Caco-2 (cell line): Measurements from ENCODE around the gene CPSF3. TPM values are rescaled to one million over a fixed set of nuclear protein-coding genes. Genes with fewer than 3 reads are reported as not detected.

Source experiments
- BruUV-seq: library from RNA; stranded (reverse); fragments of 400-500 nt; replicated peaks from 2 replicates; lab custom pipeline; 2021; lab: Mats Ljungman, UMichigan
- CTCF ChIA-PET: fragments of 300-600 bp; sonication (Branson Sonifier 250); formaldehyde crosslinking; loops from one replicate; lab custom pipeline; 2022; ENCODE audit warnings: antibody characterized with exemption; lab: Charles Lee
- POLR2A ChIA-PET: fragments of 300-600 bp; sonication (Branson Sonifier 250); formaldehyde crosslinking; loops from one replicate; lab custom pipeline; 2022; ENCODE audit warnings: antibody characterized with exemption; lab: Charles Lee
- DNase-seq, 2 experiments: peaks; one replicate each; pipeline versions ENCODE4 v3.0.0 to v3.0.0-alpha.2; 2020 to 2022
- H3K27me3 ChIP-seq: replicated peaks from 2 replicates; pipeline ENCODE4 v1.6.0; 2011; ENCODE audit warnings: low read length; ENCODE audit not compliant: control insufficient read depth, insufficient read depth
- H3K36me3 ChIP-seq: 2 replicates; pipeline ENCODE4 v1.5.1; 2011; ENCODE audit warnings: low read length; ENCODE audit not compliant: control insufficient read depth, insufficient read depth
- H3K4me1 ChIP-seq: fragments of 250-450 bp; sonication (Bioruptor Pico); 2 replicates; pipeline ENCODE4 v1.5.1; 2020; ENCODE audit warnings: mild to moderate bottlenecking
- H3K4me3 ChIP-seq: 2 replicates; pipeline ENCODE4 v1.5.1; 2011; ENCODE audit warnings: low read depth, mild to moderate bottlenecking, control low read depth, low read length
- H3K9me3 ChIP-seq: fragments of 250-450 bp; sonication (Bioruptor Pico); 2 replicates; pipeline ENCODE4 v1.5.1; 2020; ENCODE audit warnings: mild to moderate bottlenecking, moderate library complexity
- H3K27ac Mint-ChIP-seq: one replicate; pipeline ENCODE4 v1.8.0; 2022; ENCODE audit warnings: mixed read lengths; ENCODE audit not compliant: unreplicated experiment
- H3K27me3 Mint-ChIP-seq: one replicate; pipeline ENCODE4 v1.8.0; 2022; ENCODE audit warnings: mixed read lengths; ENCODE audit not compliant: insufficient read depth, unreplicated experiment
- H3K36me3 Mint-ChIP-seq: one replicate; pipeline ENCODE4 v1.8.0; 2022; ENCODE audit warnings: mild to moderate bottlenecking, mixed read lengths; ENCODE audit not compliant: insufficient read depth, unreplicated experiment
- H3K4me1 Mint-ChIP-seq: one replicate; pipeline ENCODE4 v1.8.0; 2022; ENCODE audit warnings: low read depth, mixed read lengths; ENCODE audit not compliant: unreplicated experiment
- H3K4me3 Mint-ChIP-seq: one replicate; pipeline ENCODE4 v1.8.0; 2022; ENCODE audit warnings: mild to moderate bottlenecking, moderate library complexity, mixed read lengths; ENCODE audit not compliant: unreplicated experiment
- H3K9me3 Mint-ChIP-seq: one replicate; pipeline ENCODE4 v1.8.0; 2022; ENCODE audit warnings: mixed read lengths; ENCODE audit not compliant: unreplicated experiment
- CTCF ChIP-seq, 2 experiments: fragments of 200-600 bp in 1 of 2; IDR thresholded peaks; 1 replicate in 1 of 2; 2 replicates in 1 of 2; pipeline versions ENCODE4 v1.5.1 to v1.8.0; 2011 to 2022; ENCODE audit warnings: antibody characterized with exemption in 1 of 2, control low read depth in 1 of 2, inconsistent platforms in 1 of 2, low read depth in 1 of 2, low read length in 1 of 2, mild to moderate bottlenecking in 1 of 2, moderate library complexity in 1 of 2; ENCODE audit not compliant: insufficient read depth in 1 of 2, severe bottlenecking in 1 of 2, unreplicated experiment in 1 of 2
- intact Hi-C: fragments of 100-400 bp; cut with micrococcal nuclease; formaldehyde crosslinking; loops from one replicate; pipeline ENCODE4 v1.10.0; 2022; ENCODE audit not compliant: unreplicated experiment
- total RNA-seq: library from RNA; stranded (reverse); gene quantifications from 2 replicates; pipeline ENCODE4 v1.2.3, GENCODE V29; 2022

The CPSF3 gene
- total RNA-seq, 1 experiment from 2014 or later = 95.0 TPM

- no TSS peak for BruUV-seq
Measured at GRCh38 chr2:9488583-9489547, 65.4 kb downstream of the CPSF3 start.

DNA sequence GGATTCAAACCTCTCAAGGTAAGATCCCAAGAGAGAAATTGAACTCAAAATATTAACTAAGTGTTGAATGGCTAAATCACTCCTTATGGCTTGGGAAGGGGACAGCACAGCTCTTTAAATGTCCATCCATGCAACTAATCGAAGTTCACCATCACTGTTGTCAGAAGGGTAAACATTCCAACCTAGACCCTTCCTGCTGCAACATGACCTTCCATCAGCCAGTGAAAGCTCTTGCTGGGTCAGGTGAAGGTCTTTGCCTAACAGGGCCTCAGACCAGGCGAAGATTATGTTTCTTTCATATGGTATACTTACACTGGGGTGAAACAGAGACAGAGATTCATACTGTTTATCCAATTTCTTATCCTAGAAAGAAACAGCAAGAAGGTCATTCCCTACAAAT is 67.3 kb downstream of the CPSF3 start:
- TF ChIP-seq CTCF (IDR thresholded peaks at IDR 0.05; ENCODE audit: insufficient read depth in 1 of 2, low read depth in 1 of 2, low read length in 1 of 2, severe bottlenecking in 1 of 2, unreplicated experiment in 1 of 2) = no peak
- H3K4me3 Mint-ChIP-seq = no peak overlapping the region
- intact Hi-C loops = no loop called here
- no peaks in the 10 kb centered on the region for H3K9me3 Mint-ChIP-seq
- no TSS peak for BruUV-seq
- POLR2A ChIA-PET = no interaction called here
- Histone ChIP-seq H3K4me3 (no peak overlapping the region), H3K9me3 (no peaks in the 10 kb centered on the region), H3K4me1 (no peaks in the 10 kb centered on the region), H3K36me3 (peaks cover 4% of the 10 kb centered on the region; the same call in 1 of the 2 replicates), H3K27me3 (no peaks in the 10 kb centered on the region)
- no peaks in the 10 kb centered on the region for H3K4me1 Mint-ChIP-seq
- no peaks in the 10 kb centered on the region for H3K27me3 Mint-ChIP-seq
- no peak overlapping the region for H3K27ac Mint-ChIP-seq
- CTCF ChIA-PET = no interaction called here
- peaks cover 82% of the 10 kb centered on the region for H3K36me3 Mint-ChIP-seq
- no peak for DNase-seq

More at GRCh38 chr2:9488583-9489547, 65.4 kb downstream of the CPSF3 start:
- Histone ChIP-seq H3K9me3 (no peaks in the 10 kb centered on the region), H3K4me3 (no peak overlapping the region), H3K27me3 (no peaks in the 10 kb centered on the region), H3K4me1 (no peaks in the 10 kb centered on the region), H3K36me3 (peaks cover 4% of the 10 kb centered on the region; the same call in 1 of the 2 replicates)
- no peaks in the 10 kb centered on the region for H3K9me3 Mint-ChIP-seq
- no peaks in the 10 kb centered on the region for H3K4me1 Mint-ChIP-seq
- H3K36me3 Mint-ChIP-seq = peaks cover 86% of the 10 kb centered on the region
- ChIA-PET POLR2A (no interaction called here), CTCF (interaction anchor here (0.6 kb wide), 1 partner anchor 102 kb away, joined by 3 read pairs; no protein-coding TSS in a partner anchor)
- intact Hi-C loops = no loop called here
- no peak for DNase-seq
- H3K27ac Mint-ChIP-seq = no peak overlapping the region
- H3K4me3 Mint-ChIP-seq = no peak overlapping the region
- H3K27me3 Mint-ChIP-seq = no peaks in the 10 kb centered on the region
- TF ChIP-seq CTCF (IDR thresholded peaks at IDR 0.05; ENCODE audit: insufficient read depth in 1 of 2, low read depth in 1 of 2, low read length in 1 of 2, severe bottlenecking in 1 of 2, unreplicated experiment in 1 of 2) = no peak

GRCh38 chr2:9492927-9493326 is 69.5 kb downstream of the CPSF3 start:
- Mint-ChIP-seq H3K4me3 (no peak overlapping the region), H3K36me3 (peaks cover 81% of the 10 kb centered on the region), H3K9me3 (no peaks in the 10 kb centered on the region), H3K4me1 (no peaks in the 10 kb centered on the region), H3K27me3 (no peaks in the 10 kb centered on the region), H3K27ac (no peak overlapping the region)
- intact Hi-C loops = no loop called here
- H3K4me3 ChIP-seq = no peak overlapping the region
- BruUV-seq = no TSS peak
- H3K4me1 ChIP-seq = no peaks in the 10 kb centered on the region
- TF ChIP-seq CTCF (IDR thresholded peaks at IDR 0.05; ENCODE audit: insufficient read depth in 1 of 2, low read depth in 1 of 2, low read length in 1 of 2, severe bottlenecking in 1 of 2, unreplicated experiment in 1 of 2) = no peak
- peaks cover 6% of the 10 kb centered on the region for H3K36me3 ChIP-seq
- CTCF ChIA-PET = no interaction called here
- POLR2A ChIA-PET = no interaction called here
- no peaks in the 10 kb centered on the region for H3K27me3 ChIP-seq
- no peaks in the 10 kb centered on the region for H3K9me3 ChIP-seq
- no peak for DNase-seq
